GM18867 (cell line): ENCODE measurements around the gene PPP1R3E.
A peak's percentile ranks its signal among the peaks of the same experiment; 100 is the strongest.
"Not testable (repeated sequence)": the region's sequence is repeated elsewhere in the genome, so short reads cannot be mapped to it uniquely, and the experiment has no call there.

Source experiments
- ATAC-seq: cut with Tn5 transposase; IDR thresholded peaks from one replicate; pipeline ENCODE4 v1.9.1; 2021; ENCODE audit warnings: mild to moderate bottlenecking, moderate library complexity; ENCODE audit not compliant: unreplicated experiment

The PPP1R3E gene, protein sequence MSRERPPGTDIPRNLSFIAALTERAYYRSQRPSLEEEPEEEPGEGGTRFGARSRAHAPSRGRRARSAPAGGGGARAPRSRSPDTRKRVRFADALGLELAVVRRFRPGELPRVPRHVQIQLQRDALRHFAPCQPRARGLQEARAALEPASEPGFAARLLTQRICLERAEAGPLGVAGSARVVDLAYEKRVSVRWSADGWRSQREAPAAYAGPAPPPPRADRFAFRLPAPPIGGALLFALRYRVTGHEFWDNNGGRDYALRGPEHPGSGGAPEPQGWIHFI

DNA sequence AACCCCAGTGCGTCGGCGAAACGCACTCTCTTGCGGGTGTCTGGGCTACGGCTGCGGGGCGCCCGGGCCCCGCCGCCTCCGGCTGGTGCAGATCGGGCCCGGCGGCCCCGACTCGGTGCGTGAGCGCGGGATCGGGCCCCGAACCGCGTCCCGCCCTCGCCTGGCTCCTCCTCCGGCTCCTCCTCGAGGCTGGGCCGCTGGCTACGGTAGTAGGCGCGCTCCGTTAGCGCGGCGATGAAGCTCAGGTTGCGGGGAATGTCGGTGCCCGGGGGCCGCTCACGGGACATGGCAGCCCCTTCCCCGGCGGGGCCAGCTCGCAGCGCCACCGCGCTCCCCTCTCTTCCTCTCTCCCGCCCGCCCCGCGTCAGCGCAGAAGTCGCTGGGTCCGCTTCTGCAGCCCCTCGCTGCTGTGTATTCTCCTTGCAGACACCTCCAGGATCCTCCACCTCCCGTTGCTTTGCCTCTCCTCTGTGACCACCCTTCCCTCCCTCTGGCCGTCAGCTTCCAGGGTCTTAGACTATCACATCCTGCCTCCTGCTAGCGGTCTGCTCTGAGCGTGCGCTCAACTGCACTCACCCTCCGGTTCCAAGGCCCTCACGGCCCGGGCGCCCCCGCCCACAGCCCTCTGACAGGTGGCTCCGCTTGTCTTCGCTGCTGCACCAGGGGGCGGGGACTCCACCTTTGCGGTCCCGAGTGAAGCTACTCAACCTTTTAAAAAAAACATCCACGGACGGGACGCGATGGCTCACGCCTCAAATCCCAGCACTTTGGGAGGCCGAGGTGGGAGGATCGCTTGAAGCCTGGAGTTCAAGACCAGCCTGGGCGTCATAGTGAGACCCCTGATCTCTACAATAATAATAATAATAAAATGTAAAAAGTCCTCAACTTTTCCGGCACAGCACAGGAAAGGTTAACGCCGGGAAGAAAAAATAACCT is at the start of gene PPP1R3E:
Gene PPP1R3E, minus strand, starts transcription at position 570 of the 936 bp plus-strand sequence. Its CDS starts 283 bp downstream, at position 287.
- ATAC-seq: peak; percentile 35

DNA sequence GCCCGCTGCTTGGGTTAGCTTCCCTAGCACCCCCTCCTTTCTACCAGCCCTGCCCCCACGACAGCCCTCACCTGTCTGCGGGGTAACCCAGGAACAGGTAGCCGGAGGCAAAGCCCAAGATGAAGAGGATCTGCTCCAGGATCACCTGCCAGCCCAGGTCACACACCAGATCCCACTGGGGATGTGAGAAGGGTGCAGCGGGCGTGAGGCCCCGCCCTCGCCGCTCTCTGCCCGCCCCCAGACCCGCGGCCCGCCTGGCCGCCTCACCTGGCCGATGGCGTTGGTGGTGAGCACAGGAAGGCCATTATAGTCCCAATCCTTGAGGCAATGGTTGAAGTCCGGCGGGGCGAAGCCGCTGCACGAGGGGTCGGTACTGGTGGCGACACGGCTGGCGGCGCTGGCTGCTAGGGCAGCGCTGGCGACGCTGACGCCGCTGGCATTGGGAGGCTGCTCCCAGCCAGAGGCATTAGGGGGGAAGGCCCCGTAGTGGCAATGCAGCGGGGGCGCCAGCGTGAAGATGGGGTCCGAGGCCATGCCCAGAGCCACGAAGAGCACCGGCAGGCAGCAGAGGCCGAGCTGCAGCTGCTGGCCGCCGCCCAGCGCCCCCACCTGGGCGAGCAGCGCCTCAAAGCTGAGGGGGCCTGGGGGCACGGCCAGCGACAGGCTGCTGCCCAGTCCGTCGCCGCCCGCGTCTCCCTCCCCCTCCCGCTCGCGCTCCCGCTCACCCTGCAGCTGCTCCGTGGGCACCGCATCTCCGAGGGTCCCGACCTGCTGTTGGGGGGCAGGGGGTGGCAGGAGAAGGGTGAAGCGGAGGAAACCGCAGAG is 49.2 kb upstream of the PPP1R3E start:
- ATAC-seq: no peak

DNA sequence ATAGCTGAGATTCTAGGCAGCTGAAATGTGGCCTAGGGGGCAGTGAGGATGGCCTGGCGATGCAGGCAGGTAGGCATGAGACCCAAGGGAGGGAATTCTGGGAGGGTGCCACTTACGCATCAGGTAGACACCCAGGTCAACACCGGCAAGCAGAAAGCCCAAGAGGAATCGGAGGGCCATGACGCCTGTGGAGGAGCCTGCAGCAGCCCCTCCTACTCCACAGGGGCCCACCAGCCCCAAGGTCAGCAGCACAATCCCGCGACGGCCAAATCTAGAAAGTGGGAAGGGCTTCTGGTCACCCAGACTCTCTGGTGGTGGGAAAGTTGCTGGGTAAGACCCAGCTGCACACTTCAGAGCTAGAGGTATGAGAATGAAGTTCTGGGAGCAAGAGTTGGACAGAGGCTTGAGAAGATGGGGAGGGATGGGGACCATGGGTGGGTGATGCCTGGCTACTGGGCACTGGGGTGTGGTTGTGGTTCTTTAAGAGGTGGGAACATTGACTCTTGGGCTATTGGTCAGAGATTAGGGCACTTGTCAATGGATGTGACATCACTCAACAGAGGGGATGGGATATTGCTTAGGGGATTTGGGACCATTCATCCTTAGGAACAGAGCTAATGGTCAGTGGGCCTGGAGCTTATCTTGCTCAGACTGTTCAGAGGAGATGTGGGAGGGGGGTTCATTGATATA is 46.6 kb upstream of the PPP1R3E start:
- no peak for ATAC-seq

DNA sequence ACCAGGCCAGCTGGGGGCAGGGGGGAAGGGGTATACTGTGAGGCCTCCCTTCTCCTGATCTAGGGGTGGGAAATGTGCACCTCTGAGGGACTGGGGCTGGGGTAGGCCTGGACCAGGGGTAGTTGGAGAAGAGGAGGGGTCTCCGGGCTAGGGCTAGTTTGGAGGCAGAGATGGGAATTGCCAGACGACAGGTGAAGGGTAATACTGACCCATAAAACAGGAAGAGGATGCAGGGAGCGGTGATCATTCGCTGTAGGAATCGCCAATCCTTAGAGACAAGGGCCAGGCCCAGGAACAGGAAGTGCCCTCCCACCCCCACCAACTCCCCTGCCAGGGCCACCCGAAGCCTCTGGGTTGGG is 45.6 kb upstream of the PPP1R3E start:
- no peak for ATAC-seq

DNA sequence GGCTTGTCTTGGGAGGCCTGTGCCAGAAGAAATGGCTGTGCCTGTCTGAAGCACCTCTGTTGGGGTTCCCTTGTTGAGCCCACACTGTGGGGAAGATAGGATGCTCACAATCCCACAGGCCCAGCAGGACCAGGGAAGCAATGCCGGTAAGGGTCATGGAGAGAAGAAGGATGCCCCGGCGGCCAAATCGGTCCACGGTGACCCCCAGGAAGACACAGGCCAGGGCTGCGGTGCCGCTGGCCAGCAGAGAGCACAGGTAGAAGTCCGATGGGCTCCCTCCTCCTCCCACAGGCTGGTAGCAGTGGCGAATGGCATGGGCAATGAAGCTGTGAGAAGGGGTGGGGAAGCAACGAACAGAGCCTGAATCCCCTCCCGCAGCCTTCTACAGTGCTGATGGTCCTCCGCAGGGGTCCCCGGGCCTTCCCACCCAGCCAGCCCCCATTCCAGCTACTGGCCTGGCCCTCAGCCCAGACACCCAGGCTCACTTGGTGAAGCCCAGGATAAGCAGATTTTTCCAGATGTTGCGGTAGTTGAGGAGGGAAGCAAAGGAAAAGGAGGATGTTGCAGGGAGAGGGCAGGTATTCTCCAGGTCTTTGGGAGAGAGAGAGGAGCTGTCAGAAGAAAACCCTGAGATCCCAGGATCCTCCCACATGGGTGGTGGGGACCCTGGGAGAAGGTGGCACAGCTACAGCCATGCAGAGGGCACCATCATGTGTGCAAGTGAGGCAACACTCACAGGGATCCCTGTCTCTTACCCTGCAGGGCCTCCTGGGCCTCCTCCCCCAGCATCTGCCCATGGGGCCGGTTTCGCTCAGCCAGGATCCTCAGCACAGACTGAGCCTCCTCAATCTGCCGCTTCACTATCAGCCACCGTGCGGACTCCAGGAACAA is 45.0 kb upstream of the PPP1R3E start:
- no peak for ATAC-seq

DNA sequence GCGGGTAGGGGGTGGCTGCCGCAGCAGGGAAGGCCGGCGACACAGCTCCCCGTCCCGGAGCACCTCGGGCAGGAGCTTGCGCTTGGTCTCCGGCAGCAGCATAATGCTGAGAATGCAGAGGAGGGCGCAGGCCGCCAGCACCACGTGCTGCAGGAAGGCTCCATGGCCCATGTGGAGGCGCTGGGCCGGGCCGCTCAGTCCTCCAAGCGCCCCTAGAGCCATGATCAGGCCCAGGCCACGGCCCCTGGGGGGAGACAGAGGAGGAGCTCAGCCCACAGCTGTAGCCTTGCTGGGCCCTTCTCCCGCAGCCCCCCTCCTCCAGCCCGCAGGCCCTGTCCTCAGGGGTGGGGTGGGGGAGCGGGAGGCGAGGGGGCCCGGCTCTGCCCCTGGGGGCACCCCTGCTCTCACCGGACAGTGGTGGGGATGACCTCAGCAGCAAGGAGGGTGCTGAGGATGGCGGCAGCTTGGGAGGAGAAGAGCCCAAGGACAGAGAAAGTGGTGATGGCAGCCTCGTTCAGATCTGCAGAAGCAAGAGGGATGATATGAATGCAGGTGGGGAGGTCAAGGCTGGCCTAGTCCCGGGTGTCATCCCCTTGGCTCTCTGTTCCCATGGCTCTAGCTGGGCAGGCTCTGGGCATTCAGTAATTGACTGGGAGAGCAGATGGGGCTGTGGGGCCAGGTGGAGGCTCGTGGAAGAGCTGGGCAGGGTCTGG is 44.2 kb upstream of the PPP1R3E start:
- no peak for ATAC-seq

DNA sequence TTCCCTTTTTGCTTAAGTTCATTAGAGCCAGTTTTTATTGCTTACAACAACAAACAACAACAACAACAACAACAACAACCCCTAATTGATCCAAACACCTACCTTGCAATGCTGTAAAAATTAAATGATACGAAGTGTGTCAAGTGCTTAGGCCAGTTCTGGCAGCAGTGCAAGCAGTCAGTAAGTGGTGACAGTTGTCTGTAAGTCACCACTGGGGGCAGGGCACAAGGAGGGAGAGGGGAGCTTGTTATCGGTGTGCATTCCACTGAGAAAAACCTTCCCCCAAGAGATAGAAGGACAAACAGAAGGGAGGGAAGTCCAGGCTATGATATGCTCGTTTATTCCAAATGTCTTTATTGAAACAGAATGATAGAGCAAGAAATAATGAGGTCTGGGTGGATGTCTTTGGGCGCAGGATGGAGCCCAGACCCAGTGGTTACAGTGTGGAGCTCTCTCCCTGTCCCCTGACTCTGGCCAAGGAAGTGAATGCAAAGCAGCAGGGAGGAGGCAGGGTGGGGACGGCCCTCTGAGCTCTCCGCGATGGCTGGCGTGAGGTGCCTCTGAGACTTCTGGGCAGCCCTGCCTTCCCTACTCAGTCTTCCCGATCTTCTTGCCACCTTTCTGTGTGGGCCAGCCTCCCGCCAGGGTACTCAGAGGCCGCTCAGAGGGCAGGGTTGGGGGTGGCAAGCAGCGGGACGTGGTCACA is 43.5 kb upstream of the PPP1R3E start:
- no peak for ATAC-seq

DNA sequence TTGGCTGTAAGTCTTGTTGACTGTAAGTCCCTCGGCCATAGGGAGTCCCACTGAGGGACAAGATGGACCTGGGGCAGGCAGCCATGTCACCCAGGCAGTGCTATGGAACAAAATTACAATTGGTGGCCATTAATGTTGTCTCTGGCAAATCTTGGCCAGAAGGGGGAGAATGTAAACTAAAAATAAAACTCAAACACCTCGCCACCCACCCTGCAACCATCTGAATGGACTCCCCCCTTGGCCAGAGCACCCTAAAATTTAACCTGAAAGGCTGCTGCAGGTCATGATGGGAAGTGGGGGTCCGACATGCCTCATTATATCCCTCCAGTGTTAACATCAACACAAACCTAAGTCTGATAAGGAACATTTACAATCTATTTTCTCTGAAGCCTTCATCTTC is 41.8 kb upstream of the PPP1R3E start:
- ATAC-seq: no peak

DNA sequence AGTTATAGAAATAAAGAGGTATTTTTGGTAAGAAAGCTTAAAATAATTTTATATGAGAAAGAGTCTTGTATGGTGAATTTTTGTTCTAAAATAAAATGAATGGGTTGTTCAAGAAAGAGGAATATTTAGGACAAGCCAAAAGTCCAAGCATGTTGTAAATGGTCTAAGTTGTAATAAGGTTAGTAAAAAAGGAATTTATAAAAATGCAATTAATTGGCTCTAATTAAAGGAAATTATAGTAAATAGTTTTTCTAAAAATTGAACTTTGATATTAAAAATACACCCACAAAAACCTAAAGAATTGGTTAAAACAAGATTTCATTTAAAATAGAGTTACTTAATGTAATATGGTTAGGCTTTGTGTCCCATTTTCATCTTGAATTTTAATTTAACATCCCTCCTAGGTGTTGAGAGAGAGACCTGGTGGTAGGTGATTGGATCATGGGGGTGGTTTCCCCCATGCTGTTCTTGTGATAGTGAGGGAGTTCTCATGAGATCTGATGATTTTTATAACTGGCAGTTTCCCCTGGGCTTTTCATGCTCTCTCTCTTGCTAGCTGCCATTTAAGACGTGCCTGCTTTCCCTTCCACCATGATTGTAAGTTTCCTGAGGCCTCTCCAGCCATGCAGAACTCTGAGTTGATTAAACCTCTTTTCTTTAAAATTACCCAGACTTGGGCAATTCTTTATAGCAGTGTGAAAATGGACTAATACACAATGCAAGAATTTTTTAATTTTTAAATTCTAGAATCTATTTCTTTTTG is 37.0 kb upstream of the PPP1R3E start:
- no peak for ATAC-seq

DNA sequence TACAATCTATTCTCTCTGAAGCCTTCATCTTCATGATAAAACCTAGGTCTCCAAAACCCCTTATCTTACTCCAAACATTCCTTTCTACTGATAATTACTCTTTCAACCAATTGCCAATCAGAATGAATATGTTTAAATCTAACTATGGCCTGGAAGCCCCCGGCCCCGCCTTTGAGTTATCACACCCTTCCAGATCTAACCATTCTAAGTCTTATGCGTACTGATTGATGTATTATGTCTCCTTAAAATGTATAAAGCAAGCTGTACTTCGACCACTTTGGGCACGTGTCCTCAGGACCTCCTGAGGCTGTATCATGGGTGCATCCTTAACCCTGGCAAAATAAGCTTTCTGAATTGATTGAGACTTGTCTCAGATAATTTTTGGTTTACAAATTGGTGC is 33.0 kb upstream of the PPP1R3E start:
- ATAC-seq: no peak

DNA sequence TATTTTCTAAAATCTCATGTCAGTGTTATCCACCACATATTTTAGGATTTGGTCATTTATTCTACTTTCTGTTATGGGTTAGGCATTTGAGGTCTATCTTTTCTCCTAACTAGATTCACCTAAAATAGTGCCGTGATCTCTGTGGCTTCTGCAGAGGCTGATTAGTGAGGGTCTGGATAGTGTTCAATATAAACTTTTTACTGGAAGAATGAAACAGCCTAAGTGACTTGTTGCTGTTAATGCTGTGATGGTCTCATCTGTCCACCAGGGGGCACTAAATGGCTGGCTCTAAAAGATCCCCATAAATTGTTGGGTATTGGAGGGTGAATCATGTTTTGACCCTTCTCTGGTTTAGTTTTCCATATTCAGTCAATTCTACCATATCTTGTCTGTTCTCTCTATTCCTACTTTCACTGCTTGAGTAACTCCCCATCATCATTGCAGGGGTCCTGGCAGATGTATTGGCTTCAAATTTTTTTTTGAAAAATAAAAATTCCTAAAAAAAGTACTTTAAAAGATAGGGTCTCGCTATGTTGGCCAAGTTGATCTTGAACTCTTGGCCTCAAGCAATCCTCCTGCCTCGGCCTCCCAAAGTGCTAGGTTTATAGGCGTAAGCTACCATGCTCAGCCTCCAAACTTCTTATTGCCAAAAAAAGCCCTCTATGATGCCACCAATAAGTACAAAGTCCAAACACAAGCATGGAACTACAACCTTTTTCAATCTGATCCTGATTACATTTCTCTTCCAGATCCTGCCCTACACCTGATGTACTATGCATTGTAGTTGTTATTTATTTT is 25.5 kb upstream of the PPP1R3E start:
- ATAC-seq: no peak

DNA sequence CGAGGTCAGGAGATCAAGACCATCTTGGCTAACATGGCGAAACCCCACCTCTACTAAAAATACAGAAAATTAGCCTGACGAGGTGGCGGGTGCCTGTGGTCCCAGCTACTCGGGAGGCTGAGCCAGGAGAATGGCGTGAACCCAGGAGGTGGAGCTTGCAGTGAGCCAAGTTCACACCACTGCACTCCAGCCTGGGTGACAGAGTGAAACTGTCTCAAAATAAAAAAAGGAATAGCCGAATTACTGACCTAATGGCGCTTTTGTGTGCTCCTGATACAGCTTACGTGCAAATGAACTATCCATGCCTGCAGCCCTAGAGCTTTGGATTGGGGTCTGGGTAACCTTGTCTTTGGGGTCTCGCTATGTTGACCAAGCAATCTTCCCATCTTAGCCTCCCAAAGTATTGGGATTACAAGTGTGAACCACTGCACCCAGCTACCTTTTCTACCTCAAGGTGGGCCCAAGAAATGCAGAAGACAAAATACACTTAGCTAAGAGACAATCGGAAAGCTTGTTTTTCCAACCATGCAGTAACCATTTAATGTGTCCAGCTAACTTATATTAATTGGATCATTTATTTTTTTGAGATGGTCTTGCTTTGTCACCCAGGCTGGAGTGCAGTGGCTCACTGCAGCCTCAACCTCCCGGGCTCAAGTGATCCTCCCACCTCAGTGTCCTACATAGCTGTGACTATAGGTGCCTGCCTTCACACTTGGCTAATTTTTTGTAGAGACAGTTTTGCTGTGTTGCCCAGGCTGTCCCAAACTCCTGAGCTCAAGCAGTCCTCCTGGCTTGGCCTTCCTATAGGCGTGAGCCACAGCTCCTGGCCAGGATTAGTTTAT is 24.1 kb upstream of the PPP1R3E start:
- ATAC-seq: no peak

DNA sequence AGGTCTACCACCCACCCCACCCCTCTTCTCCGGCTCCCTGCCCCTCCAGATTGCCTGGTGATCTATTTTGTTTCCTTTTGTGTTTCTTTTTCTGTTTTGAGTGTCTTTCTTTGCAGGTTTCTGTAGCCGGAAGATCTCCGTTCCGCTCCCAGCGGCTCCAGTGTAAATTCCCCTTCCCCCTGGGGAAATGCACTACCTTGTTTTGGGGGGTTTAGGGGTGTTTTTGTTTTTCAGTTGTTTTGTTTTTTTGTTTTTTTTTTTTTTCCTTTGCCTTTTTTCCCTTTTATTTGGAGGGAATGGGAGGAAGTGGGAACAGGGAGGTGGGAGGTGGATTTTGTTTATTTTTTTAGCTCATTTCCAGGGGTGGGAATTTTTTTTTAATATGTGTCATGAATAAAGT is 23.1 kb upstream of the PPP1R3E start:
- ATAC-seq: not testable (repeated sequence)

DNA sequence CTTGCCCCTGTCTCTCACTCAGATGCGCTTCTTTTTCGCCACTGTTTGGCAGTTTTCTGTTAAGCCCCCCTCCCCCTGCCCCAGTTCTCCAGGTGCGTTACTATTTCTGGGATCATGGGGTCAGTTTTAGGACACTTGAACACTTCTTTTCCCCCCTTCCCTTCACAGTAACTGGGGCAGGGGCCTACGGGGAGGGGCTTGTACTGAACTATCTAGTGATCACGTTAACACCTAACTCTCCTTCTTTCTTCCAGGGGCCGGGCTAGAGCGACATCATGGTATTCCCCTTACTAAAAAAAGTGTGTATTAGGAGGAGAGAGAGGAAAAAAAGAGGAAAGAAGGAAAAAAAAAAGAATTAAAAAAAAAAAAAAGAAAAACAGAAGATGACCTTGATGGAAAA is 22.3 kb upstream of the PPP1R3E start:
- ATAC-seq: no peak

DNA sequence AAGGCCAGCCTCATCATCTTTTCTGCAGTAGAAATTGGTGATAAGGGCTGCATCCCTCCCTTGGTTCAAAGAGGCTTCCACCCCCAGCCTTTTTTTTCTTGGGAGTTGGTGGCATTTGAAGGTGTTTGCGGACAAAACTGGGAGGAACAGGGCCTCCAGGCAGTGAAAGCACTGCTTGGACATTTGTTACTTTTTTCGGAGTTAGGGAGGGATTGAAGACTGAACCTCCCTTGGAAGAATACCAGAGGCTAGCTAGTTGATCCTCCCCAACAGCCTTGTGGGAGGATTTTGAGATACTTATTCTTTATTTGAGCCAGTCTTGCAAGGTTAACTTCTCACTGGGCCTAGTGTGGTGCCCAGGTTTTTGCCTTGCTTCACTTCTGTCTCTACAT is 21.8 kb upstream of the PPP1R3E start:
- no peak for ATAC-seq

DNA sequence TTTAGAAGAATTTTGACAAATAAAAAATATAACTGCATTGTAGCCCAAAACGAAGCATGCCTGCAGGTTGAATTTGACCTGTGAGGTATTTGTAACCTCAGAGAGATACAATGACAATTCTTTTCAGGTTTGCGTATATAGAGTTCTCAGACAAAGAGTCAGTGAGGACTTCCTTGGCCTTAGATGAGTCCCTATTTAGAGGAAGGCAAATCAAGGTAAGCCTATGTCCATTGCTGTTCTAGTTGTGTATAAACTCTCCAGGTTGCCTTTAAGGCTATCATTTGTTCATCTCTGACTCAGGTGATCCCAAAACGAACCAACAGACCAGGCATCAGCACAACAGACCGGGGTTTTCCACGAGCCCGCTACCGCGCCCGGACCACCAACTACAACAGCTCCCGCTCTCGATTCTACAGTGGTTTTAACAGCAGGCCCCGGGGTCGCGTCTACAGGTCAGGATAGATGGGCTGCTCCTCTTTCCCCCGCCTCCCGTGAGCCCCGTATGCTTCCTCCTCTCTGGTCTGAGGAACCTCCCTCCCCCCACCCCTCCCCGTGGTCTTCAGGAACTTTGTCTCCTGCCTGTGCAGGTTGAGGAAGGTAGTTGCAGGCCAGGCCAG is 21.3 kb upstream of the PPP1R3E start:
- ATAC-seq: no peak
